Trophoblast cell (in vitro differentiated cells and primary cell): ENCODE results near the gene RB1.

Experiments used
- DNase-seq, 2 donors: peaks; one replicate each; pipeline ENCODE4 v3.0.0-alpha.2; 2016
- H2AFZ ChIP-seq: 2 replicates; pipeline ENCODE4 v1.6.1; 2013; ENCODE audit warnings: low read length, moderate library complexity, mild to moderate bottlenecking; ENCODE audit not compliant: insufficient read depth, poor library complexity
- H2AK5ac ChIP-seq: 2 replicates; pipeline ENCODE4 v1.6.1; 2013; ENCODE audit warnings: mild to moderate bottlenecking, low read length
- H2BK120ac ChIP-seq: 2 replicates; pipeline ENCODE4 v1.6.1; 2013; ENCODE audit warnings: low read length, mild to moderate bottlenecking, moderate library complexity; ENCODE audit not compliant: insufficient read depth, poor library complexity
- H2BK12ac ChIP-seq: 2 replicates; pipeline ENCODE4 v1.6.1; 2013; ENCODE audit warnings: mild to moderate bottlenecking, low read length, moderate library complexity
- H2BK5ac ChIP-seq: 2 replicates; pipeline ENCODE4 v1.6.1; 2013; ENCODE audit warnings: low read length, low read depth, moderate library complexity, mild to moderate bottlenecking; ENCODE audit not compliant: poor library complexity
- H3K14ac ChIP-seq: 2 replicates; pipeline ENCODE4 v1.6.1; 2013; ENCODE audit warnings: mild to moderate bottlenecking, low read length
- H3K18ac ChIP-seq: 2 replicates; pipeline ENCODE4 v1.6.1; 2013; ENCODE audit warnings: mild to moderate bottlenecking, low read length
- H3K23ac ChIP-seq: 2 replicates; pipeline ENCODE4 v1.6.1; 2013; ENCODE audit warnings: low read length
- H3K27ac ChIP-seq: 2 replicates; pipeline ENCODE4 v1.5.1; 2013; ENCODE audit warnings: low read depth, mild to moderate bottlenecking, inconsistent platforms, low read length, moderate library complexity
- H3K27me3 ChIP-seq: 2 replicates; pipeline ENCODE4 v1.6.1; 2013; ENCODE audit warnings: inconsistent platforms, mild to moderate bottlenecking, low read length, moderate library complexity; ENCODE audit not compliant: insufficient read depth
- H3K36me3 ChIP-seq, 2 experiments: 1 replicate in 1 of 2; 2 replicates in 1 of 2; pipeline ENCODE4 v1.6.1; 2013; ENCODE audit warnings: low read length in 2 of 2, mild to moderate bottlenecking in 2 of 2, moderate library complexity in 1 of 2; ENCODE audit not compliant: insufficient read depth in 2 of 2, control insufficient read depth in 1 of 2
- H3K4ac ChIP-seq: 2 replicates; pipeline ENCODE4 v1.6.1; 2013; ENCODE audit warnings: low read depth, mild to moderate bottlenecking, low read length, moderate library complexity
- H3K4me1 ChIP-seq, 2 experiments: 1 replicate in 1 of 2; 2 replicates in 1 of 2; pipeline ENCODE4 v1.6.1; 2013; ENCODE audit warnings: low read length in 2 of 2, mild to moderate bottlenecking in 2 of 2, moderate library complexity in 1 of 2; ENCODE audit not compliant: insufficient read depth in 2 of 2, control insufficient read depth in 1 of 2
- H3K4me2 ChIP-seq: 2 replicates; pipeline ENCODE4 v1.6.1; 2013; ENCODE audit warnings: inconsistent platforms, mild to moderate bottlenecking, low read length, moderate library complexity
- H3K4me3 ChIP-seq: 2 replicates; pipeline ENCODE4 v1.5.1; 2013; ENCODE audit warnings: mild to moderate bottlenecking, low read depth, low read length, inconsistent platforms
- H3K79me1 ChIP-seq: one replicate; pipeline ENCODE4 v1.6.1; 2013; ENCODE audit warnings: low read length
- H3K79me2 ChIP-seq: 2 replicates; pipeline ENCODE4 v1.6.1; 2013; ENCODE audit warnings: low read length, mild to moderate bottlenecking; ENCODE audit not compliant: control insufficient read depth, insufficient read depth, poor library complexity
- H3K9ac ChIP-seq: 2 replicates; pipeline ENCODE4 v1.6.1; 2013; ENCODE audit warnings: mild to moderate bottlenecking, low read length
- H3K9me3 ChIP-seq: 2 replicates; pipeline ENCODE4 v1.6.1; 2013; ENCODE audit warnings: low read depth, mild to moderate bottlenecking, control low read depth, inconsistent platforms, low read length; ENCODE audit not compliant: insufficient read depth
- H4K12ac ChIP-seq: 2 replicates; pipeline ENCODE4 v1.6.1; 2013; ENCODE audit warnings: low read depth, mild to moderate bottlenecking, low read length, moderate library complexity
- H4K8ac ChIP-seq: 2 replicates; pipeline ENCODE4 v1.6.1; 2013; ENCODE audit warnings: low read depth, mild to moderate bottlenecking, low read length, moderate library complexity
- H4K91ac ChIP-seq: one replicate; pipeline ENCODE4 v1.6.1; 2013; ENCODE audit warnings: low read depth, mild to moderate bottlenecking, low read length, moderate library complexity
- WGBS: extraction: QIAGEN DNeasy Blood & Tissue Kit; methylation state at CpG from one replicate; pipeline ENCODE4 v1.1.7; 2013; ENCODE audit warnings: missing lambda C conversion rate; ENCODE audit not compliant: insufficient read length, insufficient coverage; ENCODE audit errors: extremely low coverage; 5-methylcytosine and 5-hydroxymethylcytosine counted together

RB1 gene

DNA sequence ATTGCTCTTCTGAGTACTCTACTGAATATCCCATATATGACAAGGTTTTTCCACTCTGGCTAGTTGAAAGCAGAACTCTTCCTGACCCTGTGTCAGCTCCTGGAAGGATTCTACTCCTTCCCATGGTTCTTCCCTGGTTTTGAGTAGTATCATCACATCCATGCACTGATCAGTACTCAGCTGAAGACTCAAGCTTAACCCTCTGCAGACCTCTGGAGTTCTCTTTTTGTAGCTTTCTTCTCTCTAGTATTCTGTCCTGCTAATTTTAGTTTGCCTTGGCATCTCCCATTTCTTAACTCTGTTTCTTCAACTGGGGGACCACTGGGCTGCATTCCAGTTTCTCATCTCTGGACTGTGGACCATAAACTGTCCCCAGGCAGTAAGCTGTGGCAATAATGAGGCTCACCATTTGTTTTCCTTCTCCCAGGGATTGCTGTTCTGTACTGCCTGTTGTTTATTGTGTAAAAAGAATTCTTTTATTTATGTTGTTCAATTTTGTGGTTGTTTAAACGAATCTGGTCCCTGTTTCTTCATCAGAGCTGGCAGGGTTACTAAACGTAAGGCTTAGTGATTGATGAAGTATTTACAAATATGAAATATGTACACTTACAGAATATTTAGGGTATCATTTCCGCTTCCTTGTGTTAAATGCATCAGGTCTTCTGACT, 89.6 kb downstream of the RB1 start:
- no peak for DNase-seq
- Histone ChIP-seq H2BK120ac (no peak overlapping the region), H3K36me3 (peaks cover 0 to 5% of the 10 kb centered on the region in 2 experiments), H4K8ac (no peak overlapping the region), H3K4me2 (no peak overlapping the region), H2BK5ac (no peak overlapping the region), H3K4ac (no peak overlapping the region), H4K91ac (no peak overlapping the region), H2BK12ac (no peak overlapping the region), H3K23ac (no peak overlapping the region), H3K18ac (no peak overlapping the region), H2AK5ac (no peak overlapping the region), H3K79me2 (no peaks in the 10 kb centered on the region), H3K27ac (no peak overlapping the region), H3K4me3 (no peak overlapping the region), H3K14ac (no peak overlapping the region), H3K9ac (no peak overlapping the region), H3K4me1 (no peaks in the 10 kb centered on the region), H2AFZ (no peak overlapping the region), H4K12ac (no peak overlapping the region), H3K79me1 (no peaks in the 10 kb centered on the region), H3K27me3 (no peaks in the 10 kb centered on the region), H3K9me3 (no peaks in the 10 kb centered on the region)
- no CpG with 5 or more reads among the region's 3 CpGs for WGBS

DNA sequence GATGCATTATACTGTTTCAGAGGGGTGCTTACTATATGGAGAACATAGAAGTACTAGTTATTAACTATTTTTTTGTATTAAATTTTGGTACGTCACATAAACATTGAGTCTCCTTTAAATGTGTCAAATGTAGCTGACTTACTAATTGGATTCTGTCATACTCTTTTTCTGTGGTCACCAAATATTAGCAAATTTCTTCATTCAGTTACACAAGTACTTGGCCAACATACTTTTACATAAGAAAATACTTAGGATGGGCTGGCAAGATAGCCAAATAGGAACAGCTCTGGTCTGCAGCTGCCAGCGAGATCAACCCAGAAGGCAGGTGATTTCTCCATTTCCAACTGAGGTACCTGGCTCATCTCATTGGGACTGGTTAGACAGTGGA, 90.1 kb downstream of the RB1 start:
- Histone ChIP-seq H3K4me2 (no peak overlapping the region), H3K23ac (no peak overlapping the region), H2AK5ac (no peak overlapping the region), H3K9me3 (no peaks in the 10 kb centered on the region), H2BK12ac (no peak overlapping the region), H3K36me3 (peaks cover 0 to 5% of the 10 kb centered on the region in 2 experiments), H2BK120ac (no peak overlapping the region), H4K8ac (no peak overlapping the region), H3K4me3 (no peak overlapping the region), H3K18ac (no peak overlapping the region), H3K9ac (no peak overlapping the region), H3K4ac (no peak overlapping the region), H2AFZ (no peak overlapping the region), H3K27me3 (no peaks in the 10 kb centered on the region), H3K79me1 (no peaks in the 10 kb centered on the region), H4K12ac (no peak overlapping the region), H2BK5ac (no peak overlapping the region), H3K79me2 (no peaks in the 10 kb centered on the region), H3K4me1 (no peaks in the 10 kb centered on the region), H4K91ac (no peak overlapping the region), H3K14ac (no peak overlapping the region), H3K27ac (no peak overlapping the region)
- no CpG with 5 or more reads among the region's 2 CpGs for WGBS
- DNase-seq: no peak

DNA sequence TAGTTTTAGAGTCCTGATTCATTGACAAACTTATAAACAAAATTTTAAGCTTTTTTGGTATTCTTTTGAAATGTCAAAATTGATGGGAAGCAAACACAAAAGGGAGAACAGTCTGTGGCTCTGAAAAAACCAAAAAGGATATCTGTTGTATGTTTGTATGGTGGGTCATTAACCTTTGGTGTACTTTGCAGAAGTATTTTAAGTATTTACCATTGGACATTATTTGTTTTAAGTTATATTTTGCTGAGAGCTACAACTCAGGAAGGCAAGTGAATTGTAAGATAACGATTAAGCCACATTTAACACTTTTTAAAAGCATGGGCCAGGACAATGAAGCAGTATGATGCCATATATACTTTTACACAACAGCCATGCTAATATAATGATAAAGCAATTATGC, 94.2 kb downstream of the RB1 start:
- Histone ChIP-seq H3K27me3 (no peaks in the 10 kb centered on the region), H3K27ac (no peak overlapping the region), H3K79me1 (no peaks in the 10 kb centered on the region), H2BK120ac (no peak overlapping the region), H2AFZ (no peak overlapping the region), H2BK12ac (no peak overlapping the region), H3K36me3 (peaks cover 0 to 3% of the 10 kb centered on the region in 2 experiments), H4K8ac (no peak overlapping the region), H3K9me3 (no peaks in the 10 kb centered on the region), H3K4ac (no peak overlapping the region), H3K14ac (no peak overlapping the region), H3K4me2 (no peak overlapping the region), H3K18ac (no peak overlapping the region), H3K79me2 (no peaks in the 10 kb centered on the region), H3K4me3 (no peak overlapping the region), H2BK5ac (no peak overlapping the region), H3K4me1 (no peaks in the 10 kb centered on the region), H3K9ac (no peak overlapping the region), H4K12ac (no peak overlapping the region), H2AK5ac (no peak overlapping the region), H4K91ac (no peak overlapping the region), H3K23ac (no peak overlapping the region)
- no peak for DNase-seq
- no CpG with 5 or more reads among the region's 1 CpG for WGBS

DNA sequence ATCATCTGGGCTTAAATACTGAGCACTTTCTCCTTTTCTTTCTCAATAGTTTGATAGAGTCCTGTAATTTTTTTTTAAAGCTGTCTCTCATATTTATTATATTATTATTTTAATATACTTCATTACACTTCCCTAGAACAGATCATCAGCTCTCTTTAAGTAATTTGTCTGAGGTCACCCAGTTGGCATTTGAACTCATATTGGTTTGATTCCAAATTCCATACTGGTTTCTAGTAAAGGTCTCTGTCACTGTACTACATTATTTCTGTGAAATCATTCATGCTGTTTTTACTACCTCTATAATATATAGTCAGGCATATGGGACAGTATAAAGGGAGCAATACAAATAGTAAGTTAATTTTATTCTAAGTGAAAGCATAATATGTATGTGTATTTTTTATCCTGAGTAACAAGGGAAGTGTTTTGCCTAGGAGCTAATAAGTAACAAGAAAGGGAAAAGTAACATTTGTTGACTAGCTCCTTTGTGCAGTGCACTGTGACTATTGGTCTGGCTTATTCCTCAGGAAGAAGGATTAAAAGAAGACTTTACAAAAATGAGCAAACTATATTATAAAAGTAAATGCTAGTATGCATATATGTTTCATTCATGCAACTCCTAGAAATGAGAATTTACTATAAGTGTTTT, 95.0 kb downstream of the RB1 start:
- Histone ChIP-seq H2BK12ac (no peak overlapping the region), H3K4me3 (no peak overlapping the region), H3K14ac (no peak overlapping the region), H4K91ac (no peak overlapping the region), H3K79me2 (no peaks in the 10 kb centered on the region), H4K8ac (no peak overlapping the region), H3K79me1 (no peaks in the 10 kb centered on the region), H3K4me2 (no peak overlapping the region), H2AFZ (no peak overlapping the region), H3K4me1 (no peaks in the 10 kb centered on the region), H3K23ac (no peak overlapping the region), H3K36me3 (peaks cover 0 to 3% of the 10 kb centered on the region in 2 experiments), H3K4ac (no peak overlapping the region), H4K12ac (no peak overlapping the region), H3K18ac (no peak overlapping the region), H3K27me3 (no peaks in the 10 kb centered on the region), H3K9me3 (no peaks in the 10 kb centered on the region), H3K9ac (no peak overlapping the region), H2BK5ac (no peak overlapping the region), H2AK5ac (no peak overlapping the region), H3K27ac (no peak overlapping the region), H2BK120ac (no peak overlapping the region)
- no peak for DNase-seq
